Fibroblast of lung (primary cell): ENCODE results near the gene CCDC12. TPM values are rescaled to one million over a fixed set of nuclear protein-coding genes. Genes with fewer than 3 reads are reported as not detected.

Source experiments
- DNase-seq, 2 donors: peaks; one replicate each; pipeline versions ENCODE4 v3.0.0 to v3.0.0-alpha.2; 2010; ENCODE audit warnings: low read depth in 2 of 2
- H2AFZ ChIP-seq: 2 replicates; pipeline ENCODE4 v1.5.1; 2012; ENCODE audit warnings: low read length, control low read depth, inconsistent platforms
- H3K27ac ChIP-seq: 2 replicates; pipeline ENCODE4 v1.5.1; 2011; ENCODE audit warnings: low read length, control low read depth; ENCODE audit not compliant: insufficient read depth
- H3K27me3 ChIP-seq: 2 replicates; pipeline ENCODE4 v1.5.1; 2011; ENCODE audit warnings: mild to moderate bottlenecking, low read length; ENCODE audit not compliant: control insufficient read depth, insufficient read depth
- H3K36me3 ChIP-seq: 2 replicates; pipeline ENCODE4 v1.5.1; 2011; ENCODE audit warnings: low read length; ENCODE audit not compliant: control insufficient read depth, insufficient read depth
- H3K4me1 ChIP-seq: 2 replicates; pipeline ENCODE4 v1.5.1; 2011; ENCODE audit warnings: low read length; ENCODE audit not compliant: control insufficient read depth, insufficient read depth; ENCODE audit errors: extremely low read depth
- H3K4me2 ChIP-seq: 2 replicates; pipeline ENCODE4 v1.5.1; 2011; ENCODE audit warnings: low read length, control low read depth; ENCODE audit not compliant: insufficient read depth; ENCODE audit errors: extremely low read depth
- H3K4me3 ChIP-seq, 4 experiments: fragments of 200-600 bp in 1 of 4; sonication (generic) in 1 of 4; replicated peaks in 1 of 4; 2 replicates each; pipeline ENCODE4 v1.5.1; 2011 to 2016; ENCODE audit warnings: low read length in 4 of 4, low read depth in 3 of 4, mild to moderate bottlenecking in 3 of 4, control low read depth in 2 of 4, inconsistent platforms in 1 of 4, mixed read lengths in 1 of 4; ENCODE audit not compliant: insufficient read depth in 1 of 4; ENCODE audit errors: control extremely low read depth in 1 of 4
- H3K79me2 ChIP-seq: 2 replicates; pipeline ENCODE4 v1.5.1; 2012; ENCODE audit warnings: mild to moderate bottlenecking, low read length, inconsistent platforms; ENCODE audit not compliant: control insufficient read depth, insufficient read depth
- H3K9ac ChIP-seq: 2 replicates; pipeline ENCODE4 v1.5.1; 2011; ENCODE audit warnings: mild to moderate bottlenecking, low read length, control low read depth; ENCODE audit not compliant: insufficient read depth
- H3K9me3 ChIP-seq: 2 replicates; pipeline ENCODE4 v1.5.1; 2012; ENCODE audit warnings: low read depth, low read length; ENCODE audit not compliant: control insufficient read depth, insufficient read depth
- H4K20me1 ChIP-seq: 2 replicates; pipeline ENCODE4 v1.5.1; 2011; ENCODE audit warnings: low read length; ENCODE audit not compliant: control insufficient read depth, insufficient read depth; ENCODE audit errors: extremely low read depth
- EZH2 ChIP-seq: IDR thresholded peaks from 2 replicates; pipeline ENCODE4 v1.5.1; 2012; ENCODE audit warnings: low read length, control low read depth, mild to moderate bottlenecking; ENCODE audit errors: missing control alignments
- polyA plus RNA-seq, 2 donors: library from polyadenylated mRNA; depleted of rRNA in 1 of 2; stranded (reverse) in 1 of 2; unstranded in 1 of 2; fragments of >200 nt; gene quantifications; 2 replicates each; pipeline ENCODE4 v1.2.1, GENCODE V29; 2011 to 2012; ENCODE audit warnings: missing spikeins in 1 of 2
- total RNA-seq: library from RNA; depleted of rRNA; stranded (reverse); fragments of >200 nt; gene quantifications from 2 replicates; pipeline ENCODE4 v1.2.1, GENCODE V29; 2014
- TF ChIP-seq, protein P1 (sequence below), 2 donors: IDR thresholded peaks in 1 of 2; conservative IDR thresholded peaks in 1 of 2; 1 replicate in 1 of 2; 2 replicates in 1 of 2; pipeline ENCODE4 v1.5.1; 2011 to 2012; ENCODE audit warnings: low read length in 2 of 2, control low read depth in 1 of 2, inconsistent platforms in 1 of 2, low read depth in 1 of 2, mild to moderate bottlenecking in 1 of 2

The CCDC12 gene
- total and polyA plus RNA-seq, 2 donors (not counting 1 experiment from before 2014, with no cell fraction given): 28.0 to 29.2 TPM

DNA sequence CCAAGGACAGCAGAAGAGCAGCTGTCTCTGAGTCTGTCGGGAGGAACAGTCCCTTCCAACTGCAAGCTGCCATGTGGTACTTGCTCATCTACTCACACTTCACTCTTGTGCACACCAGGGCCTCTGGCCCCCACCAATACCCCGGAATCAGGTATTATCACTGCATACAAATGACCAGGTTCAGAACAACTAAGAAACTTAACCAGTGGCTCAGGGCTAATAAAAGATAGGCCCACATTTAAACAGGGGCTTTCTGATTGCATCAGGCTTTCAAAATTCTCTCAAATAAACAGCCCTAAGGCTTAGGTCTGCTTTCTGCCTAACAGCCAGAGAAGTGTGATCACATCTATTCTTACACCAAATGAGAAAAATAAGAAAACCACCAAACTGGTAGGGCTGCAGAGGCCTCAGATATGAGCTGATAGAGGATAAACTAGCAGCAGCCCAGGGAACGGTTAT, 20.7 kb downstream of the CCDC12 start:
- peaks cover 1% of the 10 kb centered on the region for H4K20me1 ChIP-seq
- no peak overlapping the region for H2AFZ ChIP-seq
- no peak for TF ChIP-seq EZH2
- TF ChIP-seq, protein P1, sequence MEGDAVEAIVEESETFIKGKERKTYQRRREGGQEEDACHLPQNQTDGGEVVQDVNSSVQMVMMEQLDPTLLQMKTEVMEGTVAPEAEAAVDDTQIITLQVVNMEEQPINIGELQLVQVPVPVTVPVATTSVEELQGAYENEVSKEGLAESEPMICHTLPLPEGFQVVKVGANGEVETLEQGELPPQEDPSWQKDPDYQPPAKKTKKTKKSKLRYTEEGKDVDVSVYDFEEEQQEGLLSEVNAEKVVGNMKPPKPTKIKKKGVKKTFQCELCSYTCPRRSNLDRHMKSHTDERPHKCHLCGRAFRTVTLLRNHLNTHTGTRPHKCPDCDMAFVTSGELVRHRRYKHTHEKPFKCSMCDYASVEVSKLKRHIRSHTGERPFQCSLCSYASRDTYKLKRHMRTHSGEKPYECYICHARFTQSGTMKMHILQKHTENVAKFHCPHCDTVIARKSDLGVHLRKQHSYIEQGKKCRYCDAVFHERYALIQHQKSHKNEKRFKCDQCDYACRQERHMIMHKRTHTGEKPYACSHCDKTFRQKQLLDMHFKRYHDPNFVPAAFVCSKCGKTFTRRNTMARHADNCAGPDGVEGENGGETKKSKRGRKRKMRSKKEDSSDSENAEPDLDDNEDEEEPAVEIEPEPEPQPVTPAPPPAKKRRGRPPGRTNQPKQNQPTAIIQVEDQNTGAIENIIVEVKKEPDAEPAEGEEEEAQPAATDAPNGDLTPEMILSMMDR (conservative IDR thresholded peaks at IDR 0.05 in 1 of 2, IDR thresholded peaks at IDR 0.05 in 1 of 2; ENCODE audit: low read depth in 1 of 2, low read length in 2 of 2): no peak
- no peaks in the 10 kb centered on the region for H3K9me3 ChIP-seq
- DNase-seq: no peak
- no peak overlapping the region for H3K9ac ChIP-seq
- H3K27ac ChIP-seq: no peak overlapping the region
- peaks cover 4% of the 10 kb centered on the region for H3K4me1 ChIP-seq
- H3K79me2 ChIP-seq: peaks cover 89% of the 10 kb centered on the region
- H3K4me2 ChIP-seq: no peak overlapping the region
- H3K4me3 ChIP-seq: no peak overlapping the region
- no peaks in the 10 kb centered on the region for H3K27me3 ChIP-seq
- no peaks in the 10 kb centered on the region for H3K36me3 ChIP-seq

- no peak overlapping the region for H3K9ac ChIP-seq
- no peak for DNase-seq
- H4K20me1 ChIP-seq: peaks cover 1% of the 10 kb centered on the region
- H2AFZ ChIP-seq: no peak overlapping the region
- TF ChIP-seq, protein P1 (conservative IDR thresholded peaks at IDR 0.05 in 1 of 2, IDR thresholded peaks at IDR 0.05 in 1 of 2; ENCODE audit: low read depth in 1 of 2, low read length in 2 of 2): no peak
- no peak for TF ChIP-seq EZH2
- no peaks in the 10 kb centered on the region for H3K36me3 ChIP-seq
- H3K27me3 ChIP-seq: no peaks in the 10 kb centered on the region
- H3K4me3 ChIP-seq: no peak overlapping the region
- H3K79me2 ChIP-seq: peaks cover 90% of the 10 kb centered on the region
- H3K27ac ChIP-seq: no peak overlapping the region
- H3K9me3 ChIP-seq: no peaks in the 10 kb centered on the region
- H3K4me2 ChIP-seq: no peak overlapping the region
- peaks cover 4% of the 10 kb centered on the region for H3K4me1 ChIP-seq
These were observed 21.4 kb downstream of the CCDC12 start for GRCh38 chr3:46955157-46955556.

- H3K9ac ChIP-seq: no peak overlapping the region
- peaks cover 1% of the 10 kb centered on the region for H4K20me1 ChIP-seq
- TF ChIP-seq, protein P1 (conservative IDR thresholded peaks at IDR 0.05 in 1 of 2, IDR thresholded peaks at IDR 0.05 in 1 of 2; ENCODE audit: low read depth in 1 of 2, low read length in 2 of 2): no peak
- no peak for TF ChIP-seq EZH2
- H3K4me3 ChIP-seq: no peak overlapping the region
- H3K27ac ChIP-seq: no peak overlapping the region
- H3K4me1 ChIP-seq: peaks cover 2% of the 10 kb centered on the region
- DNase-seq: no peak
- H2AFZ ChIP-seq: no peak overlapping the region
- H3K4me2 ChIP-seq: no peak overlapping the region
- no peaks in the 10 kb centered on the region for H3K9me3 ChIP-seq
- no peaks in the 10 kb centered on the region for H3K27me3 ChIP-seq
- H3K36me3 ChIP-seq: no peaks in the 10 kb centered on the region
- H3K79me2 ChIP-seq: peaks cover 88% of the 10 kb centered on the region
These were observed 22.4 kb downstream of the CCDC12 start for GRCh38 chr3:46954178-46954577.
